Transverse colon (tissue), 4 donors: ENCODE results near the gene LMOD3. TPM values are rescaled to one million over a fixed set of nuclear protein-coding genes. Genes with fewer than 3 reads are reported as not detected.

Experiments used
- DNase-seq: peaks from one replicate; pipeline ENCODE4 v3.0.0-alpha.2; 2019
- H3K27ac ChIP-seq, 4 donors: fragments of 200-600 bp; sonication (generic); 2 replicates each; pipeline ENCODE4 v1.5.1; 2016 to 2018; ENCODE audit warnings: inconsistent platforms in 4 of 4
- H3K27me3 ChIP-seq: fragments of 200-600 bp; sonication (generic); 2 replicates; pipeline ENCODE4 v1.5.1; 2017; ENCODE audit warnings: inconsistent platforms
- H3K36me3 ChIP-seq, 4 donors: fragments of 200-600 bp; sonication (generic); 2 replicates each; pipeline ENCODE4 v1.5.1; 2017 to 2019; ENCODE audit warnings: inconsistent platforms in 4 of 4
- H3K4me1 ChIP-seq, 4 donors: fragments of 200-600 bp; sonication (generic); 2 replicates each; pipeline ENCODE4 v1.5.1; 2017 to 2020; ENCODE audit warnings: inconsistent platforms in 4 of 4
- H3K4me3 ChIP-seq, 4 donors: fragments of 200-600 bp; sonication (generic); 1 replicate in 1 of 4; 2 replicates in 3 of 4; pipeline versions ENCODE4 v1.5.1 to v1.6.1; 2017 to 2019; ENCODE audit warnings: inconsistent platforms in 4 of 4
- H3K9me3 ChIP-seq, 2 donors: fragments of 200-600 bp; sonication (generic); 2 replicates each; pipeline ENCODE4 v1.5.1; 2017 to 2019; ENCODE audit warnings: inconsistent platforms in 2 of 2
- EP300 ChIP-seq: sonication (generic); formaldehyde crosslinking; IDR thresholded peaks from one replicate; pipeline ENCODE4 v1.6.1; 2017; ENCODE audit warnings: antibody characterized with exemption, low read depth
- POLR2A ChIP-seq: fragments of 450-650 bp; IDR thresholded peaks from one replicate; pipeline ENCODE4 v1.6.1; 2016; ENCODE audit warnings: antibody characterized with exemption, mild to moderate bottlenecking, moderate library complexity
- POLR2AphosphoS5 ChIP-seq, 3 donors: sonication (generic); formaldehyde crosslinking; IDR thresholded peaks; one replicate each; pipeline ENCODE4 v1.6.1; 2016; ENCODE audit warnings: antibody characterized with exemption in 3 of 3
- WGBS, 2 donors: methylation state at CpG; one replicate each; pipeline ENCODE4 v1.1.5; 2018; ENCODE audit warnings: low coverage in 1 of 2; 5-methylcytosine and 5-hydroxymethylcytosine counted together
- in situ Hi-C, 4 donors: fragments of 200-750 bp; cut with MboI; loops; one replicate each; pipeline versions ENCODE4 v1.15.0 to v1.15.1; 2017; ENCODE audit warnings: low sequenced_read_pairs in 3 of 4, low pct_ligation_motif_present in 1 of 4, low pct_unique_long_range_greater_than_20kb in 1 of 4
- intact Hi-C: fragments of 100-400 bp; cut with DNase I; formaldehyde crosslinking; loops from one replicate; pipeline ENCODE4 v1.15.1; 2023; ENCODE audit warnings: low total_unique reads
- total RNA-seq, 4 donors: library from RNA; depleted of rRNA; stranded (reverse); fragments of >200 nt; gene quantifications; one replicate each; pipeline ENCODE4 v1.1.0, GENCODE V29; 2016
- TF ChIP-seq, protein P1 (sequence below), 5 experiments: fragments of 200-600 bp in 3 of 5; fragments of 450-650 bp in 2 of 5; sonication (generic) in 3 of 5; IDR thresholded peaks; 1 replicate in 2 of 5; 2 replicates in 3 of 5; pipeline ENCODE4 v1.5.1; 2016 to 2017; ENCODE audit warnings: antibody characterized with exemption in 5 of 5, inconsistent platforms in 3 of 5, mild to moderate bottlenecking in 2 of 5, moderate library complexity in 1 of 5

Gene LMOD3
- total RNA-seq, 4 donors from 2014 or later = 0.27 TPM; not detected in 3

DNA sequence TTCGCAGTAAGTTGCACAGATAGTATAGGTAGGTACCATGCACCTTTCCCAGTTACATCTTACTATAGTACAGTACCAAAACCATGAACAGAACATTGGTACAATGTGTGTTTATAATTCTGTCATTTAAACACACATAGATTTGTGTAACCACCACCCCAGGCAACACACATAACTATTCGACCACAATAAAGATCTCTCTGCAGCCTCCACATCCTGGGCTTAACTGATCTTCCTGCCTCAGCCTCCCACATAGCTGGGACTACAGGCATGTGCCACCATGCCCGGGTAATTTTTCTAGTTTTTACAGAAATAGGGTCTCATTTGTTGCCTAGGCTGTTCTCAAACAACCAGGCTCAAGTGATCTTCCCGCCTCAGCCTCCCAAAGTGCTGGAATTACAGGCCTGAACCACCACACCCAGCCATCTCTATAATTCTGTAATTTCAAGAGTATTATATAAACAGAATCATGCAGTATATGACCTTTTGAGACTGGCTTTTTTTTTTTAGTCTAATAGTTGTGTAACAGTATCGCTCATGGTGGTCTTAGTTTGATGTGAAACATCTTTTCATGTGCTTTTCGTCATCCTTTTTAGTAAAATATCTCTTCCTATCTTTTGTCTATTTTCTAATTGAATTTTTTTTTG is 57.0 kb downstream of the LMOD3 start:
- Histone ChIP-seq H3K4me1 (no peaks in the 10 kb centered on the region), H3K27ac (no peak overlapping the region), H3K27me3 (no peaks in the 10 kb centered on the region), H3K36me3 (peaks cover 0 to 39% (median 13%) of the 10 kb centered on the region in 4 donors), H3K4me3 (no peak overlapping the region), H3K9me3 (no peaks in the 10 kb centered on the region)
- WGBS, 2 donors = 88 to 90% methylated on average over 5 to 6 of the region's 6 CpGs
- TF ChIP-seq EP300 (no peak), POLR2AphosphoS5 (IDR thresholded peaks at IDR 0.05) (no peak), POLR2A (no peak)
- TF ChIP-seq, protein P1, sequence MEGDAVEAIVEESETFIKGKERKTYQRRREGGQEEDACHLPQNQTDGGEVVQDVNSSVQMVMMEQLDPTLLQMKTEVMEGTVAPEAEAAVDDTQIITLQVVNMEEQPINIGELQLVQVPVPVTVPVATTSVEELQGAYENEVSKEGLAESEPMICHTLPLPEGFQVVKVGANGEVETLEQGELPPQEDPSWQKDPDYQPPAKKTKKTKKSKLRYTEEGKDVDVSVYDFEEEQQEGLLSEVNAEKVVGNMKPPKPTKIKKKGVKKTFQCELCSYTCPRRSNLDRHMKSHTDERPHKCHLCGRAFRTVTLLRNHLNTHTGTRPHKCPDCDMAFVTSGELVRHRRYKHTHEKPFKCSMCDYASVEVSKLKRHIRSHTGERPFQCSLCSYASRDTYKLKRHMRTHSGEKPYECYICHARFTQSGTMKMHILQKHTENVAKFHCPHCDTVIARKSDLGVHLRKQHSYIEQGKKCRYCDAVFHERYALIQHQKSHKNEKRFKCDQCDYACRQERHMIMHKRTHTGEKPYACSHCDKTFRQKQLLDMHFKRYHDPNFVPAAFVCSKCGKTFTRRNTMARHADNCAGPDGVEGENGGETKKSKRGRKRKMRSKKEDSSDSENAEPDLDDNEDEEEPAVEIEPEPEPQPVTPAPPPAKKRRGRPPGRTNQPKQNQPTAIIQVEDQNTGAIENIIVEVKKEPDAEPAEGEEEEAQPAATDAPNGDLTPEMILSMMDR (IDR thresholded peaks at IDR 0.05) = no peak
- intact Hi-C loops (no loop called here), in situ Hi-C loops (no loop called here)
- no peak for DNase-seq

DNA sequence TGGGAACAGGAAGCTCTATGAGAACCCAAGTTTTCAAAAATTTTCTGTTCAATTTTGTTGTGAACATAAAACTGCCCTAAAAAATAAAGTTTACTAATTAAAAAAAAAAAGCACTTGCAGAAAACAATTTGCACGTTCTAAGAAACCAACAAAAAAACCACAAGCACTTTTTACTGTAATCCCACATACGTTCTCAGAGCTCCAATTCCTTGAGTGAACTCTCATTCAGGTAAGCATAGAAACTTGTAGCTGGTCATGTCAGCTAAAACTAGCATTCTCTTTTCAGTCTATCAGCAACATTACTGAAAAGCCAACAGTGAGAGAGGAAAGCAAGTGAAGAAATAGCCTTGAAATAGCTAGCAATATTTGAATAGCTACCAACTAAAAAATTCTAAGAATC is 58.8 kb downstream of the LMOD3 start:
- H3K27ac ChIP-seq = no peak overlapping the region
- intact Hi-C loops (no loop called here), in situ Hi-C loops (no loop called here)
- H3K4me1 ChIP-seq = no peaks in the 10 kb centered on the region
- DNase-seq = no peak
- TF ChIP-seq POLR2AphosphoS5 (IDR thresholded peaks at IDR 0.05) = no peak
- H3K4me3 ChIP-seq = no peak overlapping the region
- H3K27me3 ChIP-seq = no peaks in the 10 kb centered on the region
- peaks cover 0 to 55% (median 16%) of the 10 kb centered on the region in 4 donors for H3K36me3 ChIP-seq
- no peaks in the 10 kb centered on the region for H3K9me3 ChIP-seq
- WGBS, 2 donors = 61 to 75% methylated on average over 2 of the region's 2 CpGs

DNA sequence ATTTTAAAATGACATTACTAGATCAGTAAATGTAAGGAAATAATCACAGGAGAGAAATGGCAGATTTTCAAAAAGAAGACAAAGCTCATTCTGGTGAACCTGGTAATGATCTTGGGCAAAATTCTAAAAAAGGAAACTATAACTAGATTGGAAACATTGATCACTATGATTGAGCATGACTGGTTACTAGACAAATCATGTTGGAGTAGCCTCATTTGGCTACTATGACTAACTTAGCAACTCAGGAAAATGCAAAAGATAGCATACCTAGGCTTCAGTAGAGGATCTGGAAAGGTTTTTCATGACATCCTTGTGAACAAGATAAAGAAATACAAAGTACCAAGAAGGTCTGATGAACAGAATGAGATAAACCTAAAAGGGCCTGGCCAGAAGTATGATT is 62.7 kb downstream of the LMOD3 start:
- Histone ChIP-seq H3K27me3 (no peaks in the 10 kb centered on the region), H3K4me3 (no peak overlapping the region), H3K9me3 (no peaks in the 10 kb centered on the region), H3K36me3 (peaks cover 0 to 82% (median 28%) of the 10 kb centered on the region in 4 donors), H3K27ac (no peak overlapping the region), H3K4me1 (no peaks in the 10 kb centered on the region)
- in situ Hi-C loops = no loop called here
- intact Hi-C loops = no loop called here
- TF ChIP-seq, protein P1 (IDR thresholded peaks at IDR 0.05) = no peak
- TF ChIP-seq POLR2AphosphoS5 (IDR thresholded peaks at IDR 0.05) (no peak), POLR2A (no peak), EP300 (no peak)
- DNase-seq = no peak

DNA sequence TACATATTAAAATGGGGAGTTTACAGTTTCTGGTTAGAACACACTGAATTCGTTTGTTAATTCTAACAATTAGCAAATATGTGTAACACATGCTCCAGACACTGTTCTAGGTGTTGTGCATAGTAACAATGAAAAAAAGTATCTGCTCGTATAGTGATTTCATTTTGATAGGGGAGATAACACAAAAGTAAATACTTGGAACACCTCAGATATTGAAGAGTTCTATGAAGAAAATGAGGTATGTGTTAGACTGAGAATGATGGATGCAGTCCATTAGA is 63.5 kb downstream of the LMOD3 start:
- no peaks in the 10 kb centered on the region for H3K4me1 ChIP-seq
- in situ Hi-C loops (no loop called here), intact Hi-C loops (no loop called here)
- no peaks in the 10 kb centered on the region for H3K27me3 ChIP-seq
- TF ChIP-seq POLR2A (no peak), EP300 (no peak), POLR2AphosphoS5 (IDR thresholded peaks at IDR 0.05) (no peak)
- TF ChIP-seq, protein P1 (IDR thresholded peaks at IDR 0.05) = no peak
- H3K4me3 ChIP-seq = no peak overlapping the region
- 79 to 84% methylated on average over 2 of the region's 2 CpGs for WGBS, 2 donors
- H3K36me3 ChIP-seq = peaks cover 0 to 76% (median 28%) of the 10 kb centered on the region in 4 donors
- DNase-seq = no peak
- no peaks in the 10 kb centered on the region for H3K9me3 ChIP-seq
- H3K27ac ChIP-seq = peak overlapping the region in 3 of 4 donors; percentile 6 to 46 (median 13)
